Effector memory CD4-positive, alpha-beta T cell (primary cell): Measurements from ENCODE around the gene TRIB2.

Experiments
- DNase-seq, 3 donors: peaks; one replicate each; pipeline ENCODE4 v3.0.0-alpha.2; 2020
- H3K27ac ChIP-seq: 2 replicates; pipeline ENCODE4 v1.7.0; 2013; ENCODE audit warnings: mild to moderate bottlenecking, low read length, moderate library complexity; ENCODE audit not compliant: insufficient read depth, poor library complexity, severe bottlenecking
- H3K27me3 ChIP-seq: replicated peaks from 2 replicates; pipeline ENCODE4 v1.7.0; 2013; ENCODE audit warnings: mild to moderate bottlenecking, low read length; ENCODE audit not compliant: insufficient read depth, control insufficient read depth, poor library complexity, severe bottlenecking
- H3K36me3 ChIP-seq: 2 replicates; pipeline ENCODE4 v1.7.0; 2013; ENCODE audit warnings: mild to moderate bottlenecking, low read length, moderate library complexity; ENCODE audit not compliant: control insufficient read depth, insufficient read depth
- H3K4me1 ChIP-seq: 2 replicates; pipeline ENCODE4 v1.7.0; 2013; ENCODE audit warnings: low read length, mild to moderate bottlenecking; ENCODE audit not compliant: control insufficient read depth, insufficient read depth, poor library complexity, severe bottlenecking
- H3K4me3 ChIP-seq: 2 replicates; pipeline ENCODE4 v1.7.0; 2013; ENCODE audit warnings: low read length, low read depth, mild to moderate bottlenecking; ENCODE audit not compliant: insufficient read depth, poor library complexity, severe bottlenecking
- H3K9me3 ChIP-seq: 2 replicates; pipeline ENCODE4 v1.7.0; 2013; ENCODE audit warnings: mild to moderate bottlenecking, low read length, moderate library complexity; ENCODE audit not compliant: control insufficient read depth

TRIB2 gene

GRCh38 chr2:12739721-12740254 lies 23.1 kb downstream of the TRIB2 start:
- no peak for DNase-seq
- Histone ChIP-seq H3K36me3 (peaks cover 57% of the 10 kb centered on the region), H3K27ac (no peak overlapping the region), H3K4me1 (peaks cover 5% of the 10 kb centered on the region), H3K4me3 (no peak overlapping the region), H3K9me3 (no peaks in the 10 kb centered on the region), H3K27me3 (no peaks in the 10 kb centered on the region)

- Histone ChIP-seq H3K4me3 (no peak overlapping the region), H3K27ac (no peak overlapping the region), H3K9me3 (no peaks in the 10 kb centered on the region), H3K27me3 (no peaks in the 10 kb centered on the region), H3K4me1 (peaks cover 5% of the 10 kb centered on the region), H3K36me3 (peaks cover 46% of the 10 kb centered on the region)
- no peak for DNase-seq
Observed at GRCh38 chr2:12741380-12741779, 24.6 kb downstream of the TRIB2 start.

- H3K36me3 ChIP-seq: peaks cover 35% of the 10 kb centered on the region
Observed at GRCh38 chr2:12742891-12743290, 26.2 kb downstream of the TRIB2 start.

GRCh38 chr2:12750166-12750905 lies 33.6 kb downstream of the TRIB2 start:
- DNase-seq: no peak
- Histone ChIP-seq H3K27ac (no peak overlapping the region), H3K4me3 (no peak overlapping the region), H3K36me3 (no peaks in the 10 kb centered on the region), H3K9me3 (no peaks in the 10 kb centered on the region), H3K27me3 (no peaks in the 10 kb centered on the region), H3K4me1 (no peaks in the 10 kb centered on the region)

More at GRCh38 chr2:12742891-12743290, 26.2 kb downstream of the TRIB2 start:
- no peak overlapping the region for H3K4me3 ChIP-seq
- H3K27ac ChIP-seq: no peak overlapping the region
- H3K4me1 ChIP-seq: no peaks in the 10 kb centered on the region
- no peaks in the 10 kb centered on the region for H3K9me3 ChIP-seq
- no peak for DNase-seq
- no peaks in the 10 kb centered on the region for H3K27me3 ChIP-seq

- no peak overlapping the region for H3K4me3 ChIP-seq
- H3K36me3 ChIP-seq: no peaks in the 10 kb centered on the region
- no peaks in the 10 kb centered on the region for H3K4me1 ChIP-seq
- H3K27ac ChIP-seq: no peak overlapping the region
- no peaks in the 10 kb centered on the region for H3K27me3 ChIP-seq
- no peak for DNase-seq
- H3K9me3 ChIP-seq: no peaks in the 10 kb centered on the region
Observed at GRCh38 chr2:12754643-12755042, 37.9 kb downstream of the TRIB2 start.

- Histone ChIP-seq H3K4me3 (no peak overlapping the region), H3K36me3 (no peaks in the 10 kb centered on the region), H3K9me3 (no peaks in the 10 kb centered on the region), H3K27me3 (no peaks in the 10 kb centered on the region), H3K4me1 (peaks cover under 1% of the 10 kb centered on the region), H3K27ac (no peak overlapping the region)
- DNase-seq: no peak
Observed at GRCh38 chr2:12755384-12755783, 38.6 kb downstream of the TRIB2 start.

- no peak for DNase-seq
- Histone ChIP-seq H3K4me1 (peaks cover 3% of the 10 kb centered on the region), H3K9me3 (no peaks in the 10 kb centered on the region), H3K27me3 (no peaks in the 10 kb centered on the region), H3K27ac (no peak overlapping the region), H3K36me3 (no peaks in the 10 kb centered on the region), H3K4me3 (no peak overlapping the region)
Observed at GRCh38 chr2:12759248-12759647, 42.5 kb downstream of the TRIB2 start.

GRCh38 chr2:12761104-12761503 lies 44.4 kb downstream of the TRIB2 start:
- H3K36me3 ChIP-seq: no peaks in the 10 kb centered on the region
- H3K27me3 ChIP-seq: no peaks in the 10 kb centered on the region
- peaks cover 3% of the 10 kb centered on the region for H3K4me1 ChIP-seq
- H3K4me3 ChIP-seq: no peak overlapping the region
- H3K9me3 ChIP-seq: no peaks in the 10 kb centered on the region
- no peak for DNase-seq
- no peak overlapping the region for H3K27ac ChIP-seq

GRCh38 chr2:12762337-12762736 lies 45.6 kb downstream of the TRIB2 start:
- H3K36me3 ChIP-seq: no peaks in the 10 kb centered on the region
- no peak overlapping the region for H3K4me3 ChIP-seq
- DNase-seq: no peak
- peaks cover 3% of the 10 kb centered on the region for H3K4me1 ChIP-seq
- H3K9me3 ChIP-seq: no peaks in the 10 kb centered on the region
- H3K27me3 ChIP-seq: no peaks in the 10 kb centered on the region
- no peak overlapping the region for H3K27ac ChIP-seq

- no peak for DNase-seq
- H3K36me3 ChIP-seq: no peaks in the 10 kb centered on the region
- no peaks in the 10 kb centered on the region for H3K9me3 ChIP-seq
- H3K4me1 ChIP-seq: peaks cover 3% of the 10 kb centered on the region
- no peak overlapping the region for H3K4me3 ChIP-seq
- no peaks in the 10 kb centered on the region for H3K27me3 ChIP-seq
- H3K27ac ChIP-seq: no peak overlapping the region
Observed at GRCh38 chr2:12762976-12763375, 46.2 kb downstream of the TRIB2 start.
